ENCODE results near the gene ADAM10. TPM values are rescaled to one million over a fixed set of nuclear protein-coding genes. Genes with fewer than 3 reads are reported as not detected.

The ADAM10 gene
- total and polyA plus RNA-seq, 8 donors = 6.1 to 96.2 (median 32.2) TPM

DNA sequence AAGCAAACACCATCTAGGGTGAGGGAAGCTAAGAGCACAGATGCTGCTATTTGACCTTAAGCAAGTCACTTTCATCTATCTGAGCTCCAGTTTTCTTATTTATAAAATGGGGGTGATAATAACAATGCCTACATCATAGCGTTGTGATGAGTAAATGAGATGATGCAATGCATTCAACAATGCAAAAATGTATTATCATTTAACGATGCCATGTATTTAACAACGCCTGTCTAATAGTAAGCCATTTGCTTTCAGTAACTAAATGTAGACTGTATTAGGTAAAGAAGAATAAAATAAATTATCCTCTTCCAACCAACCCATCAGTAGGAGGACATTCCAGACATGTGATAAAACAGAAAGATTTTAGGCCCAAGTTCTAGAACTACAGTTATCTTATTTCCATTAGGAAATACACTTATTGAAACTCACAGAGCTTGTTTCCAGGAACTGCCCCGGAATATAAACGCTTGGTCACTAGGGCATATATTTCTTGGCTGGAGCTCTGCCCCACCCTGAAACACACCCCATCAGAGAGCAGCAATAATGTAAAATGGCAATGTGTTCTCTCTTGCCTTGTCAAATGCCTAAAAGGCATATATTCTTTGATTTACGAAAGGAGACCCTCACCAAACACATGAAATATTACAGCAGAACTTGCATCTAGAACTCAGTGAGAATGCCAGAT, 189.5 kb downstream of the ADAM10 start:
- Histone ChIP-seq H3K36me3 (no peaks in the 10 kb centered on the region), H3K27me3 (no peaks in the 10 kb centered on the region), H3K4me3 (no peak overlapping the region), H3K27ac (no peak overlapping the region), H3K9me3 (no peaks in the 10 kb centered on the region), H3K4me1 (no peaks in the 10 kb centered on the region)
- FAIRE-seq (no peak), ATAC-seq (no peak), DNase-seq (no peak)
- TF ChIP-seq, protein P1, sequence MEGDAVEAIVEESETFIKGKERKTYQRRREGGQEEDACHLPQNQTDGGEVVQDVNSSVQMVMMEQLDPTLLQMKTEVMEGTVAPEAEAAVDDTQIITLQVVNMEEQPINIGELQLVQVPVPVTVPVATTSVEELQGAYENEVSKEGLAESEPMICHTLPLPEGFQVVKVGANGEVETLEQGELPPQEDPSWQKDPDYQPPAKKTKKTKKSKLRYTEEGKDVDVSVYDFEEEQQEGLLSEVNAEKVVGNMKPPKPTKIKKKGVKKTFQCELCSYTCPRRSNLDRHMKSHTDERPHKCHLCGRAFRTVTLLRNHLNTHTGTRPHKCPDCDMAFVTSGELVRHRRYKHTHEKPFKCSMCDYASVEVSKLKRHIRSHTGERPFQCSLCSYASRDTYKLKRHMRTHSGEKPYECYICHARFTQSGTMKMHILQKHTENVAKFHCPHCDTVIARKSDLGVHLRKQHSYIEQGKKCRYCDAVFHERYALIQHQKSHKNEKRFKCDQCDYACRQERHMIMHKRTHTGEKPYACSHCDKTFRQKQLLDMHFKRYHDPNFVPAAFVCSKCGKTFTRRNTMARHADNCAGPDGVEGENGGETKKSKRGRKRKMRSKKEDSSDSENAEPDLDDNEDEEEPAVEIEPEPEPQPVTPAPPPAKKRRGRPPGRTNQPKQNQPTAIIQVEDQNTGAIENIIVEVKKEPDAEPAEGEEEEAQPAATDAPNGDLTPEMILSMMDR (IDR thresholded peaks at IDR 0.05) = no peak
- intact Hi-C loops (cut with DNase I) = no loop called here
- WGBS, 2 donors = 76 to 79% methylated on average over 6 of the region's 6 CpGs

DNA sequence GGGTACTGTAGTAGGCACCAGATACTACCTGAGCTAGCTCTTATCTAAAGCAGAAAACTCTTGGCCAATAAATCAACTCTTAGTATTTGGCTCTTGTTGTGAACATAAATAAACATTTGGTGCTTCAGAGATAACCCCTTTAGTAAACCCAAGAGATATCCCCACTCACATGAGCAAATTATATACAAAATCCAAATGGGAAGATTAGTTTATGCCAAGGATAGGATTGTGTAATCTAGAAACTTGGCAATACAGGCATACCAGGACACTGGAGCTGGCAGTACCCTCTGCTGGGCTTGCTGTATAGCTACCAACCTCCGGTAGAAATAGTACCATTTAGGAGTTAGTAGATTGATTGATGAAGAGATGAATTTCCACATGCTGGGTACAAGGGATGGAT, 190.7 kb downstream of the ADAM10 start:
- H3K27ac ChIP-seq = no peak overlapping the region
- DNase-seq (no peak), FAIRE-seq (no peak), ATAC-seq (peak in 3 of 4 donors; percentile 50 to 65 (median 53))
- intact Hi-C loops (cut with DNase I) = no loop called here
- no peaks in the 10 kb centered on the region for H3K9me3 ChIP-seq
- 24 to 50% methylated on average over 1 of the region's 1 CpG for WGBS, 2 donors
- H3K4me3 ChIP-seq = no peak overlapping the region
- TF ChIP-seq, protein P1 (IDR thresholded peaks at IDR 0.05) = no peak
- no peaks in the 10 kb centered on the region for H3K4me1 ChIP-seq
- no peaks in the 10 kb centered on the region for H3K36me3 ChIP-seq
- H3K27me3 ChIP-seq = no peaks in the 10 kb centered on the region

GRCh38 chr15:58556541-58556940, 193.0 kb downstream of the ADAM10 start:
- intact Hi-C loops (cut with DNase I) = no loop called here
- peak in 1 of 4 donors; percentile 21 for ATAC-seq
- no peaks in the 10 kb centered on the region for H3K9me3 ChIP-seq
- TF ChIP-seq, protein P1 (IDR thresholded peaks at IDR 0.05) = no peak
- WGBS, 2 donors = 71 to 82% methylated on average over 3 of the region's 3 CpGs
- H3K27me3 ChIP-seq = no peaks in the 10 kb centered on the region
- DNase-seq = no peak
- no peaks in the 10 kb centered on the region for H3K4me1 ChIP-seq
- no peaks in the 10 kb centered on the region for H3K36me3 ChIP-seq
- H3K4me3 ChIP-seq = no peak overlapping the region
- FAIRE-seq = no peak
- no peak overlapping the region for H3K27ac ChIP-seq

DNA sequence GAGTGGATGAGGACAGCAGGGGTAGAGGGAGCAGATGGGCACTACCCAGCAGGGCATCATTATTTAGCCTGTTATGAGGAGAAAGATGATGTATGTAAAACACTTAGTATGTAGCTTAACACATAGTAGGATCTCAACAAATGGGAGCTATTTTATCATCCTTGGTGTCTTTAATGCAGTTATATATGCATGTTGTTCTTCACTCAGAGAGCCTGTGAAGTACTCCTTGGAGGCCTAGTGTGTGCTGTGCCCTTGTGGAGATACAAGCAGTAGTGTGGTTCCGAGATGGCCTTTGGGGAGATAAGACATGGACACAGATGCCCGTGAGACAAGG, 193.5 kb downstream of the ADAM10 start:
- 62 to 75% methylated on average over 2 of the region's 2 CpGs for WGBS, 2 donors
- TF ChIP-seq, protein P1 (IDR thresholded peaks at IDR 0.05) = no peak
- no peak for FAIRE-seq
- intact Hi-C loops (cut with DNase I) = no loop called here
- no peak for ATAC-seq
- DNase-seq = no peak
- H3K4me3 ChIP-seq = no peak overlapping the region
- no peaks in the 10 kb centered on the region for H3K9me3 ChIP-seq
- H3K27ac ChIP-seq = no peak overlapping the region
- H3K27me3 ChIP-seq = no peaks in the 10 kb centered on the region
- no peaks in the 10 kb centered on the region for H3K36me3 ChIP-seq
- no peaks in the 10 kb centered on the region for H3K4me1 ChIP-seq

- Histone ChIP-seq H3K27me3 (no peaks in the 10 kb centered on the region), H3K9me3 (no peaks in the 10 kb centered on the region), H3K36me3 (no peaks in the 10 kb centered on the region), H3K4me1 (no peaks in the 10 kb centered on the region), H3K4me3 (no peak overlapping the region), H3K27ac (no peak overlapping the region)
- no peak for ATAC-seq
- intact Hi-C loops (cut with DNase I) = no loop called here
- whole genome bisulfite sequencing, 2 donors = 78 to 80% methylated on average over 15 of the region's 15 CpGs
- FAIRE-seq = no peak
- no peak for DNase-seq
- TF ChIP-seq, protein P1 (IDR thresholded peaks at IDR 0.05) = no peak
Measured at GRCh38 chr15:58555162-58556027, 194.1 kb downstream of the ADAM10 start.

Measured in pancreas (tissue), 10 donors.